Measurements from ENCODE around the gene MSH6. TPM values are rescaled to one million over a fixed set of nuclear protein-coding genes. Genes with fewer than 3 reads are reported as not detected.

MSH6 gene
- total and polyA plus RNA-seq, 11 donors, result 5.3 to 40.7 (median 22.5) TPM

DNA sequence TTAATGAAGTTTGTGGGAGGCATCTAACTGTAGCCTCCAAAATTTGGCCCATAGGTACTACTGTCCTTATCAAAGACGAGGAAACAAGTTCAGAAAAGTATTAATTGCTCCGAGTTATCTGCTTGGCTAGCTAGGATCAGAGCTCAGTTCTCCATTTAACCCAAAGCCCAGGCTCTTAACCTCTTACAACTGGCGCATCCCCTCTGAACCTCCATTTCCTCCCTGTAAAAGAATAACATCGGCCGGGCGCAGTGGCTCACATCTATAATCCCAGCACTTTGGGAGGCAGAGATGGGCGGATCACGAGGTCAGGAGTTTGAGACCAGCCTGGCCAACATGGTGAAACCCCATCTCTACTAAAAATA is 3.5 kb upstream of the MSH6 start:
- DNase-seq (no peak), ATAC-seq (no peak)
- no peaks in the 10 kb centered on the region for H3K27me3 ChIP-seq
- no peaks in the 10 kb centered on the region for H3K9me3 ChIP-seq
- TF ChIP-seq POLR2A (IDR thresholded peaks at IDR 0.05) (no peak), CTCF (IDR thresholded peaks at IDR 0.05) (no peak)
- no peak overlapping the region for H3K4me3 ChIP-seq
- WGBS, 4 donors, result 68 to 84% (median 80%) methylated on average over 8 of the region's 8 CpGs
- peaks cover 0 to 12% (median 5%) of the 10 kb centered on the region in 12 donors for H3K4me1 ChIP-seq
- no peak overlapping the region for H3K27ac ChIP-seq
- H3K36me3 ChIP-seq, result no peaks in the 10 kb centered on the region
- intact Hi-C loops (cut with DNase I), result loop anchor here in 1 of 10 donors (10.0 kb wide), 1 partner anchor 315 kb away; no protein-coding TSS in a partner anchor

- H3K27ac ChIP-seq, result peak overlapping the region; percentile 54 to 95 (median 90)
- 2 to 7% (median 6%) methylated on average over 7 of the region's 7 CpGs for WGBS, 4 donors
- DNase-seq, result no peak
- H3K4me3 ChIP-seq, result peak overlapping the region; percentile 65 to 97 (median 88)
- TF ChIP-seq CTCF (IDR thresholded peaks at IDR 0.05), result no peak
- TF ChIP-seq POLR2A (IDR thresholded peaks at IDR 0.05), result no peak
- peaks cover 0 to 5% (median 0%) of the 10 kb centered on the region in 9 donors for H3K36me3 ChIP-seq
- H3K27me3 ChIP-seq, result no peaks in the 10 kb centered on the region
- intact Hi-C loops (cut with DNase I), result loop anchor here in 9 of 10 donors (2.0 to 10.0 kb wide), 5 partner anchors 122 to 325 kb away; partner anchors contain the start of gene FBXO11 (in 9 of the 9)
- no peaks in the 10 kb centered on the region for H3K9me3 ChIP-seq
- peaks cover 0 to 38% (median 10%) of the 10 kb centered on the region in 12 donors for H3K4me1 ChIP-seq
- no peak for ATAC-seq
Observed at GRCh38 chr2:47782381-47782670, 619 bp upstream of the MSH6 start.

- ATAC-seq (peak; percentile 13 to 34 (median 18)), DNase-seq (peak; percentile 52 to 80 (median 68))
- Histone ChIP-seq H3K27me3 (no peaks in the 10 kb centered on the region), H3K4me3 (peak overlapping the region; percentile 65 to 97 (median 88)), H3K36me3 (peaks cover 0 to 5% (median 0%) of the 10 kb centered on the region in 9 donors), H3K9me3 (no peaks in the 10 kb centered on the region), H3K27ac (peak overlapping the region in 11 of 12 donors; percentile 85 to 95 (median 90)), H3K4me1 (peaks cover 0 to 38% (median 10%) of the 10 kb centered on the region in 12 donors)
- WGBS, 4 donors, result 1% methylated on average over 41 to 70 of the region's 71 CpGs
- intact Hi-C loops (cut with DNase I), result loop anchor here in 9 of 10 donors (2.0 to 10.0 kb wide), 5 partner anchors 121 to 324 kb away; partner anchors contain the start of gene FBXO11 (in 9 of the 9)
- TF ChIP-seq POLR2A (IDR thresholded peaks at IDR 0.05), result no peak
- no peak for TF ChIP-seq CTCF (IDR thresholded peaks at IDR 0.05)
Observed at GRCh38 chr2:47783486-47784351, 774 bp downstream of the MSH6 start.

- WGBS, 4 donors, result 33 to 47% (median 40%) methylated on average over 26 to 28 of the region's 28 CpGs
- Histone ChIP-seq H3K4me1 (peaks cover 0 to 38% (median 10%) of the 10 kb centered on the region in 12 donors), H3K4me3 (peak overlapping the region; percentile 65 to 97 (median 88)), H3K27ac (peak overlapping the region in 2 of 12 donors; percentile 89 to 93), H3K27me3 (no peaks in the 10 kb centered on the region), H3K9me3 (no peaks in the 10 kb centered on the region), H3K36me3 (peaks cover 0 to 5% (median 0%) of the 10 kb centered on the region in 9 donors)
- TF ChIP-seq POLR2A (IDR thresholded peaks at IDR 0.05), result no peak
- ATAC-seq, result no peak
- intact Hi-C loops (cut with DNase I), result loop anchor here in 8 of 10 donors (5.0 to 10.0 kb wide), 4 partner anchors 120 to 323 kb away; partner anchors contain the start of gene FBXO11 (in 7 of the 8)
- DNase-seq, result no peak
Observed at GRCh38 chr2:47784352-47784851, 1.5 kb downstream of the MSH6 start.

Measured in heart left ventricle (tissue), 16 donors.